GM18505 (cell line): ENCODE measurements around the gene TRIM56.
"Not testable (repeated sequence)": the region's sequence is repeated elsewhere in the genome, so short reads cannot be mapped to it uniquely, and the experiment has no call there.

ENCODE experiments used
- ATAC-seq: cut with Tn5 transposase; IDR thresholded peaks from one replicate; pipeline ENCODE4 v1.9.1; 2021; ENCODE audit not compliant: unreplicated experiment
- POLR2A ChIP-seq: IDR thresholded peaks from 4 replicates; pipeline ENCODE4 v1.6.1; 2011; ENCODE audit warnings: borderline replicate concordance; ENCODE audit not compliant: insufficient read depth, insufficient read length; ENCODE audit errors: extremely low read depth

The TRIM56 gene

GRCh38 chr7:101099969-101100781 is 14.9 kb downstream of the TRIM56 start:
- ATAC-seq: no peak
- TF ChIP-seq POLR2A: no peak

- no peak for ATAC-seq
- TF ChIP-seq POLR2A: no peak
These were observed 15.9 kb downstream of the TRIM56 start for GRCh38 chr7:101100858-101101847.

- ATAC-seq: no peak
- no peak for TF ChIP-seq POLR2A
These were observed 16.7 kb downstream of the TRIM56 start for GRCh38 chr7:101102026-101102425.

- not testable (repeated sequence) for ATAC-seq
These were observed 18.4 kb downstream of the TRIM56 start for GRCh38 chr7:101103701-101104100.

- no peak for TF ChIP-seq POLR2A
- ATAC-seq: no peak
These were observed 19.0 kb downstream of the TRIM56 start for GRCh38 chr7:101104193-101104713.

GRCh38 chr7:101104799-101105198 is 19.5 kb downstream of the TRIM56 start:
- TF ChIP-seq POLR2A: no peak
- ATAC-seq: no peak

- not testable (repeated sequence) for ATAC-seq
These were observed 20.0 kb downstream of the TRIM56 start for GRCh38 chr7:101105248-101105647.

- no peak for ATAC-seq
- TF ChIP-seq POLR2A: no peak
These were observed 21.1 kb downstream of the TRIM56 start for GRCh38 chr7:101106386-101106785.

GRCh38 chr7:101108330-101108857 is 23.1 kb downstream of the TRIM56 start:
- TF ChIP-seq POLR2A: no peak
- no peak for ATAC-seq

GRCh38 chr7:101108961-101109360 is 23.7 kb downstream of the TRIM56 start:
- no peak for ATAC-seq
- TF ChIP-seq POLR2A: no peak

- no peak for ATAC-seq
- no peak for TF ChIP-seq POLR2A
These were observed 24.1 kb downstream of the TRIM56 start for GRCh38 chr7:101109368-101109767.

- no peak for TF ChIP-seq POLR2A
- no peak for ATAC-seq
These were observed 26.0 kb downstream of the TRIM56 start for GRCh38 chr7:101111261-101111660.

GRCh38 chr7:101112233-101112632 is 27.0 kb downstream of the TRIM56 start:
- no peak for ATAC-seq

GRCh38 chr7:101113140-101113539 is 27.9 kb downstream of the TRIM56 start:
- not testable (repeated sequence) for ATAC-seq

More at GRCh38 chr7:101112233-101112632, 27.0 kb downstream of the TRIM56 start:
- TF ChIP-seq POLR2A: no peak
